Lower leg skin (tissue), 3 donors: ENCODE measurements around the gene NT5M.

ENCODE experiments used
- POLR2A ChIP-seq, 2 donors: fragments of 450-650 bp; IDR thresholded peaks; one replicate each; pipeline ENCODE4 v1.6.1; 2016 to 2017; ENCODE audit warnings: antibody characterized with exemption in 2 of 2, mild to moderate bottlenecking in 1 of 2, moderate library complexity in 1 of 2
- TF ChIP-seq, protein P1 (sequence below), 3 donors: fragments of 450-650 bp; IDR thresholded peaks; one replicate each; pipeline ENCODE4 v1.5.1; 2016; ENCODE audit warnings: antibody characterized with exemption in 3 of 3, mild to moderate bottlenecking in 3 of 3, moderate library complexity in 2 of 3

DNA sequence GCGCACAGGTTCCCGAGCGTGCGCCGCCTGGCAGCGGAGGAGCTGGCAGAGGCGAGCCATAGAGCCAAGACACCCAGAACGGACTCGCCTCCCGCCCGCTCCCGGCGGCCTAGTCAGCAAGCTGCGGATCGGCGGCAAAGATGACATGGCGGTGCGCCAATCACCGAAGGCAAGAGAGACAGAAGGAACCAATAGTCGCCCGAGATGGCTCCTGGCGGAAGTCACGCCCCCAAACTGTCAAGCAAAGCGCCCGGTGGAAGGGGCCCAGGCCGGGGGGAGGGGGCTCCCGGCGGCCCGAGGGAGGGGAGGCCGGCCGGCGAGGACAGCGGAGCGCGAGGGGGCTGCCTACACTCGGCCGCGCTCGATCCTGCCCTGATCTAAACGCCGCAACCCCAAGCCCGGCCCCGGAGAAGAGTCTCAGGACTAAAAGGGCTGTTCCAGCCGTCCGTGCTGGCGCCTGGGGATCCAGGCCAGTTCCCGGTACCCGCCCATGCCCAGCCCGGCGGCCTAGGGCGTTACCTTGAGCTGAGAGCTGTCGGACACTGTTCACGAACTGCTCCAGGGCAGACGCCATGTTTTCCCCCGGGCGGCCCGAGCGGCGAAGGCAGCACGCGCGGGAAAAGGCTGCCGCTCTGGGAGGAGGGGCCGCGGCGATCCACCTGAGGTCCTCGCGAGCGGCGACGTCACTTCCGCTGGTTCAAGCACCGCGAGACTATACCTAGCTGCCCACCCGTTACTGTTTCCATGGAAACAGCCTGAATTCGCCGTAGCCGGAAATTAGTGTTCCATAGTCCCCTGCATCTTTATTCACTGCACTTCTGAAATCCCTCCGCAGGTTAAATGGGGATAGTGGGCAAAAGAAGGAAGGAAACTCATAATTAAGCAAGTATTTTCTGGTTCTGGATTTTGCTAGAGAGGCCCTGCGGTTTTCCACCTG is 22.3 kb upstream of the NT5M start, which contains the start of gene COPS3:
- TF ChIP-seq, protein P1, sequence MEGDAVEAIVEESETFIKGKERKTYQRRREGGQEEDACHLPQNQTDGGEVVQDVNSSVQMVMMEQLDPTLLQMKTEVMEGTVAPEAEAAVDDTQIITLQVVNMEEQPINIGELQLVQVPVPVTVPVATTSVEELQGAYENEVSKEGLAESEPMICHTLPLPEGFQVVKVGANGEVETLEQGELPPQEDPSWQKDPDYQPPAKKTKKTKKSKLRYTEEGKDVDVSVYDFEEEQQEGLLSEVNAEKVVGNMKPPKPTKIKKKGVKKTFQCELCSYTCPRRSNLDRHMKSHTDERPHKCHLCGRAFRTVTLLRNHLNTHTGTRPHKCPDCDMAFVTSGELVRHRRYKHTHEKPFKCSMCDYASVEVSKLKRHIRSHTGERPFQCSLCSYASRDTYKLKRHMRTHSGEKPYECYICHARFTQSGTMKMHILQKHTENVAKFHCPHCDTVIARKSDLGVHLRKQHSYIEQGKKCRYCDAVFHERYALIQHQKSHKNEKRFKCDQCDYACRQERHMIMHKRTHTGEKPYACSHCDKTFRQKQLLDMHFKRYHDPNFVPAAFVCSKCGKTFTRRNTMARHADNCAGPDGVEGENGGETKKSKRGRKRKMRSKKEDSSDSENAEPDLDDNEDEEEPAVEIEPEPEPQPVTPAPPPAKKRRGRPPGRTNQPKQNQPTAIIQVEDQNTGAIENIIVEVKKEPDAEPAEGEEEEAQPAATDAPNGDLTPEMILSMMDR (IDR thresholded peaks at IDR 0.05), result no peak
- no peak for TF ChIP-seq POLR2A (IDR thresholded peaks at IDR 0.05)
